SIG-M5 (cell line): ENCODE results near the gene TMEM50A.
"Not testable (repeated sequence)": the region's sequence is repeated elsewhere in the genome, so short reads cannot be mapped to it uniquely, and the experiment has no call there.

Experiments
- DNase-seq: peaks from one replicate; lab custom pipeline; 2025; lab: John Stamatoyannopoulos, UW

Gene TMEM50A

DNA sequence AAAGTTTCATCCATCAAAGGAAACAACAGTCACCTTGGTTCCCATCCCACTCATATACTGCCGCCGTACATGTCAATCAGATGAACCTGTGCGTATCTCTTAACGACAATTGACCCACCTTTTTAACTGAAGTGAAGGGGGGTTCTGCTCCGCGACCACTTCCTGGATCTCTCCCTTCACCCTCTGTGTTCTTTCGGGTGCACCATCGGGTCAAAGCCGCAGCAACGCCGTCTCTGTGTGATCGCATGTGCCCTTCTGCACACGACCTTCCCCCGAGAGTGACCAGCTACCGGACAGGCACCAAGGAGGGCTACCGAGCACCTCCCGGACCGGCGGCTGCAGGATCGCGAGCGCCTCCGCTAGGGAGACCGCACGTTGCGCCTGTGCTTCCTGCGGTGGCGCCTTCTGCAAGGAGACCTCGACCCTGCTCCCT, 1.2 kb upstream of the TMEM50A start:
- DNase-seq = not testable (repeated sequence)

DNA sequence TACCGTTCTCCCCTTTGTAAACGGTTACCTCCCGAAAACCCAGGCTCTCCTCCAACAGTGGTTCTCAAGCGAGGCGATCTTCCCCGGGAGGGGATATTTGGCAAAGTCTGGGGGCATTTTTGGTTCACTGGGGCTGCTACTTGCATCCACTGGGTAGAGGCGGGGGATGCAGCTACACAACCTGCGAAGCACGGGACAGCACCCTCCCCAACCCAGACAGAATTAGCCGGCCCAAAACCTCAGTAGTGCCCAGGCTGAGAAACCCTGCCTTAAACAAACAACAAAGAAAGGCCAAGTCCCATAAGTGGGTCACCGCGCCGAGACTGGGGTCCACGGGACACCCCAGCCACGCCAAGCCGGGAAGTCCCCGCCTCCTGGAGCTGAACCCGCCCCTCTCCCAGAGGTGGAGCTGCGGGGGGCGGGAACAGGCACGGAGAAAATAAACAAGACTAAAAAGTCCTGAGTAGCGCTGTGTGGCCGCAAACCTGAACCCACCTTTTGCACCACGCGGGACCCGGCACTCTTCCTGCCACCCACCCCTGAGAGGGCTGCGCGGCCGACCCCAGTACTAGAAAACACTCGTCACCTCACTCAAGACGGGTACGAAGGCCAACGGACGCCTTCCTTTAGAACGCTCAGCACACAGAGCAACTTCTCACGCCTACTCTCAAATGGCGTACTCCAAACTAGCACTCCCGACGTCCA, 499 bp upstream of the TMEM50A start:
- not testable (repeated sequence) for DNase-seq

GRCh38 chr1:25338986-25339385, 852 bp downstream of the TMEM50A start:
- DNase-seq = no peak

DNA sequence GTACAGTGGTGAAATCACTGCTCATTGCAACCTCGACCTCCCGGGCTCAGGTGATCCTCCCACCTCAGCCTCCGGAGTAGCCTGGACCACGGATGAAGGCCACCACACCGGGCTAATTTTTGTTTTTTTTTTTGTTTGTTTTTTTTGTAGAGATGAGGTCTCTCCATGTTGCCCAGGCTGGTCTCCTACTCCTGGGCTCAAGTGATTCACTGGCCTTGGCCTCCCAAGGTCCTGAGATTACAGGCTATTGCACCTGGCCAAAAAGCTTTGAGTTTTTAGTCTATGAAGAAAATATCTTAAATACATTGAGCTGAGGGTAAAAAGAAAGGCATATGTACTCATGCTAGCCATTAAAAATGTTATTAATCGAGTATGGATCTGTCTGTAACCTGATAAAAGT, 3.6 kb downstream of the TMEM50A start:
- DNase-seq = no peak

- no peak for DNase-seq
Measured at GRCh38 chr1:25342846-25343245, 4.7 kb downstream of the TMEM50A start.

DNA sequence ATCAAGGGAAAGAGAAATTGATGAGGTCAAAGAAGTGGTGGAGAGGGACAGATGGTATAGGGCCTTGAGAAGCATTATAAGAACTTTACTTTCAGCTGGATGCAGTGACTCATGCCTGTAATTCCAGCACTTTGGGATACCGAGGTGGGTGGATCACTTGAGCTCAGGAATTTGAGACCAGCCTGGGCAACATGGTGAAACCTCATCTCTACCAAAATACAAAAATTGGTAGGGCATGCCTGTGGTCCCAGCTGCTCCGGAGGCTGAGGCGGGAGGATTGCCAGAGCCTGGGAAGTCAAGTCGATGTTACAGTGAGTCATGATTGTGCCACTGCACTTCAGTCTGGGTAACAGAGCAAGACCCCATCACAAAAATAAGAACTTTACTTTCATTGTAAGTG, 5.7 kb downstream of the TMEM50A start:
- no peak for DNase-seq

DNA sequence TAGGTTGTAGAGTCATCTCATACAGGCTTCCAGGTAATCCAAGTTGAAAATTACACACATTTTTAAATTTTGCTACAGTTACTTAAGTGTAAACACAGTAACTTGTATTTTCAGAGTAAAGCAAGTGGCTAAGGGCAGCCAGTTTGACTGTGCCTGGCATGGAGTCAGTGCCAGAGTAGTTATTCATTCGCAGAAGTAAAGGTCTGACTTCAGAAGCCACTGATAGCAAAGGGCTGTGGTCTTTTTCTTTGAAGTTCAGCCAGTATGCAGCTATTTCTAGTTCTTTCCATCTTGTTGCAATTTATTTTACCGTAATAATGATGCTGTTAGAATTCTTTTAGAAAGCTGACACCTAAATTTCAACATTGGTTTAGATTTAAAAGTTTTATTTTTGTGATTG, 9.4 kb downstream of the TMEM50A start:
- DNase-seq = no peak

DNA sequence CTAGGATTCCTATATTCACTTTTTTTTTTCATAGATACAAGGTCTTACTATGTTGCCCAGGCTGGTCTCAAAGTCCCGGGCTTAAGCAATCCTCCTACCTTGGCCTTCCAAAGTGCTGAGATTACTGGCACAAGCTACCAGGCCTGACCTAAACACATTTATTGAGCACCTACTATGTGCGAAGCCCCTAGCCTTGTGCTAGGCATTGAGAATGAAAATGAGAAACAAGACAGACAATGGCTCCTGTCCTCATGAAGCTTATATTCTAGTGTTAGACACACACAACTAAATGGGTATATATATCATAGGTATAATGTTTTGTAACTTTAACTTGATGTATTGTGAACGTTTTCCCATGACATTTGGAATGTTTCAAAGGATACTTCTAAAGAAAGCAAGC, 11.5 kb downstream of the TMEM50A start:
- DNase-seq = no peak

DNA sequence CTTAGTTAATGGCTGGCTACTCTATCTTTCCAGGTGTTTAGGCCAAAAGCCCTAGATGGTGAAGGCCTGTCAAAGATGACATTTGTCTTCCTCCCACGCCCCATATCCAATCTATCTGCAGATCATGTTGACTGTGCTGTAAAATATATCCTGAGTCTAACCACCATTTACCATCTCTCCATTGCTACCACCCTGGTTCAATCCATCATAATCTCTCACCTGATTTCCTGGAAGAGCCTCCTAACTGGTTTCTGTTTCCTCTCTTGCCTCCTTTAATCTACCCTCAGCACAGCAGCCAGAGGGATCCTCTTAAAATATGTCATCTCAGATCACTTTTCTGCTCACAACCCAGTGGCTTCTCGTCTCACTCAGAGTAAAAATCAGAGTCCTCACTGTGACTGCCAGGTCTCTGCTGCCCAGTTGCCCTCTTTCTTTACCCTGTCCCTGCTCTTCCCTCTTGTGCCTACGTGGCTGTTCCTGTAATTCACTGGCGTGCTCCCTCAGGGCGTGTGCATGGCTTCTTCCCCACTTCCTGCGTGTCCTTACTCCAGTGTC, 17.8 kb downstream of the TMEM50A start:
- no peak for DNase-seq

DNA sequence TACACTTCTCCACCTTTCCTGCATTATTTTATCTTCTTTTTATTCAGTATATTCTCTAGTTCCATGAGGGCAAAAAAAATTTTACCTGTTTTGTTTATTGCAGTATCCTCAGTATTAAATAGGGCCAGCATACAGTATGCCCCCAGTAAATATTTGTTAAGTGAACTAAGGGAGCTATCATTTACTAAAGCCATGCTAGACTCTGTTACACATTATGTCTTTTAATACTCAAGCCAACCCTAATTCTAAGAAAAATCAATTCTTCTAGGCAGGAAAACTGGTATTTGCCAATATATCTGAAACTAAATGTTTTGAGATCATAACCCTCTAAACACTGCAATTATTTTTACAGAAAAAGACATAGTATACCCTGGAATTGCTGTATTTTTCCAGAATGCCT, 18.3 kb downstream of the TMEM50A start:
- no peak for DNase-seq

DNA sequence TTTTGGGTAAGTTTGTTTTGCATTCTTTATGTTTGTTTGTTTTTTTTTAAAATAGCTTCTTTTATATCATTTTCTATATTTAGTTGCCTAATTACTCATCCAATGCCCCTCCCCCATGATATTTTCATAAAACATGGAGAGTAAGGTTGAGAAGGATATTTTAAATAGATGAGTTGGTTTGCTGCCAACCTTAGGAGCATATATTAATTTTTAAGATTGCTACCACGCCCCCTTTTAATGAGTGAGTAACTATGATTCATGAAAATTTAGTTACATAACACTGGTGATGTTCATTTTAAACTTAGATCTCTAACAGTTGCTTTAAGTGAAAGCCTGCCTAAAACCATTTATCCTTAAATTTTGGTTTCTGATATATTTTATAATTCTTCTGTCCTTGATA, 18.7 kb downstream of the TMEM50A start:
- no peak for DNase-seq

GRCh38 chr1:25360596-25361581, 22.8 kb downstream of the TMEM50A start:
- no peak for DNase-seq

DNA sequence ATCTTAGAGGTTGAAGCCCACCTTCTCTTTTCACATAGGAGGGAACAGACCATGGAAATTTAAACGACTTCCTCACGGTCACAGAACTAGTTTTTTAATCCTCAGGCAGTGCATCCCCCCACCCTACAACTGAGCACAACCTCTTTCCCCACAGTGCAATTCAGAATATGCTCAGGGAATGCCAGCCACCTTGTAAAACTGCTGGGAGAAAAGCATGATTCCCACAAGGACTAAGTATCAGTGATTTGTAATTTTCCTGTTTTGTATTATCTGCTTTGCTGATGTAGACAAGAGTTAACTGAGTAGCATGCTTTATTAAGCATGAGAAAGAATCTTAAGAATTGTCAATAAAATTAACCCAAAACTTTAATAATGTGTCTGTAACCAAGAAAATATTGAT, 23.8 kb downstream of the TMEM50A start:
- DNase-seq = no peak

GRCh38 chr1:25362634-25363559, 24.8 kb downstream of the TMEM50A start:
- DNase-seq = not testable (repeated sequence)

DNA sequence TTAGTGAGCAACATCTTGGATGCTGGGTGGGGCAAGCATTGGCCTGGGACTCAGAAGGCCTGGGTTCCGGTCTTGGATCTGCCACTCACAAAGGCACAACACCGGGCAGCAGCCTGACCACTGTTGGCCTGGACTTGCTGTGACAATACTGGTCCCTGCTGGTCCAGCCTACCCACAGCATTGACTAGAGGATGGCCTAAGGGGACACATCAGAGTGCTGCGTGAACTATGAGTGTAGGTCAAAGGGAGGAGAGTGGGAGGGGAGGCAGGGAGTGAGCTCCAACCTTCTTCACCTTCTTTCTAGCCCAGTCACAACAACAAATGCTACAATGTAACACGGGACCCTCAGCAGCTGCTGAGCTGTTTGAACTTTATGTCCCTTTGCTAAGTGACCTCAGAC, 31.1 kb downstream of the TMEM50A start:
- DNase-seq = no peak

GRCh38 chr1:25369691-25370271, 31.6 kb downstream of the TMEM50A start:
- not testable (repeated sequence) for DNase-seq

DNA sequence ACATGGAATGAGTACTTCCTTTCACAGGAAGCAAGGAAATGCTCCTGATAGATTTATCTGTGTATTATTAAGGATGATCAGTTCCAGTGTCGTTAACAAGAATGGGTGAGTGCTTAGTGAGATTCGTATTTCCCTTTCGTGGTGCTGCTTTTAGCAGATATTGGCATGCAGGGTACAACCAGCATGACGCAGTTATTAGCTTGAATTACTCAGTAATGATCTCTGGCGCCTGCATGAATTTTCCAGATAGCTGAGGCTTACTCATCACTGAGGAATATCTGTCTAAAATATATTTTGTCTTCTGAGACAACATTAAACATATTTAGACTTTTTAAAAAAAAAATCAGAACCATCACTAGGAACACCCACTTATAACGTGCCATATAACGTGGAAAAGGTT, 33.6 kb downstream of the TMEM50A start:
- not testable (repeated sequence) for DNase-seq

GRCh38 chr1:25378367-25378766, 40.2 kb downstream of the TMEM50A start:
- DNase-seq = not testable (repeated sequence)

DNA sequence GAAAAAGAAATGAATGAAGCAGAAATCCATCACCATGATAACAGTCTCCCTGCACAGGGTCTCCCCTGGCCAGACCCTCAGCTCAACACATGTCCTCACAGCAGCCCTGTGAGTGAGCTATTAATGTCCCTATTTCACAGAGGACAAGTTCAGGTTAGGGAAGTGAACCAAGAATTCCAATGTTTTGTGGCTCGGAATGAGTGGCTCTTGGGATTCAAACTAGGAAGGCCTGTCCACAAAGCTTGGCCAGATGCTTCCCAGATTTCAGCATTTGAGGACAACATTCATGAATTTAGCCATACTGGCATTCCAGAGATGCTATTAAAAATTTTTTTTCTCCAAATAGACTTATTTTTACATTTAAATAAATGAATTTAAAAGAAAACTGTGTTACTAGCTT, 44.4 kb downstream of the TMEM50A start:
- not testable (repeated sequence) for DNase-seq

GRCh38 chr1:25383090-25383489, 45.0 kb downstream of the TMEM50A start:
- DNase-seq = not testable (repeated sequence)

- DNase-seq = not testable (repeated sequence)
Measured at GRCh38 chr1:25383875-25384274, 45.7 kb downstream of the TMEM50A start.
